GM12875 (cell line): Measurements from ENCODE around the gene ARAP1.

ENCODE experiments used
- H3K4me3 ChIP-seq: one replicate; pipeline ENCODE4 v1.5.1; 2011; ENCODE audit warnings: low read depth, low read length, control low read depth
- TF ChIP-seq, protein P1 (sequence below): IDR thresholded peaks from 2 replicates; pipeline ENCODE4 v1.5.1; 2011; ENCODE audit warnings: low read depth, mild to moderate bottlenecking, control low read depth, inconsistent platforms, low read length, moderate library complexity, borderline replicate concordance; ENCODE audit not compliant: insufficient read depth

The ARAP1 gene

DNA sequence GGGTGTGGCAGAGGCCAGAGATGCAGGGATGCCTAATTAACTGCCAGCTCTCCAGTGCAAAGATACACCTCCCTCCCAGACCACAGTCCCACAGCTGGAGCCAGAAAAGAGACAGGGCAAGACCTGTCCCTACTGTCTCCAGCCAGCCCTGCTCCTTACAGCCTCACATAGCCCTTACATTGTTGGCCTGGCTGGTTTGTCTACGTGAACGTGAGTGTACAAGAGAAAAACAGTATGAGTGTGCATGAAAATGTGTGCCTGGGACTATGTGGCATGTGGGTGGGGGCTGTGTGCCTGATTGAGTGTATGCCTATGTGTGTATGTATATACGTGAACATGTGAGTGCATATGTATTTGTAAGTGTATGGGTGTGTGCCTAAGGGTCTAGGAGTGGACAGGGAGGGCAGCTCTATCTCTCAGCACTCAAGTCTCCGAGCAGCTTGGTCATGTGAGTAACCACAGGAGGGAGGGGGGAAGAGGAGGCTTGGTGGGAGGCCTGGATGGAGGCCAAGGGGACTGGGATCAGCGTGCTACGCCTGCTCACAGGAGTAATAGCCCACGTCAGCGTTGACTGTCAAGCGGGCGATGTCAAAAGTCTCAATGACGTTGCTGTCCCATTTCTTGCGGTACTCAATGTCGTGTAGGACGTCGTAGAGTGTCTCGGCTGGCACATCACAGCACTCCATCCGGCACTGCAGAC is 6.6 kb upstream of the ARAP1 start:
- no peak overlapping the region for H3K4me3 ChIP-seq
- TF ChIP-seq, protein P1, sequence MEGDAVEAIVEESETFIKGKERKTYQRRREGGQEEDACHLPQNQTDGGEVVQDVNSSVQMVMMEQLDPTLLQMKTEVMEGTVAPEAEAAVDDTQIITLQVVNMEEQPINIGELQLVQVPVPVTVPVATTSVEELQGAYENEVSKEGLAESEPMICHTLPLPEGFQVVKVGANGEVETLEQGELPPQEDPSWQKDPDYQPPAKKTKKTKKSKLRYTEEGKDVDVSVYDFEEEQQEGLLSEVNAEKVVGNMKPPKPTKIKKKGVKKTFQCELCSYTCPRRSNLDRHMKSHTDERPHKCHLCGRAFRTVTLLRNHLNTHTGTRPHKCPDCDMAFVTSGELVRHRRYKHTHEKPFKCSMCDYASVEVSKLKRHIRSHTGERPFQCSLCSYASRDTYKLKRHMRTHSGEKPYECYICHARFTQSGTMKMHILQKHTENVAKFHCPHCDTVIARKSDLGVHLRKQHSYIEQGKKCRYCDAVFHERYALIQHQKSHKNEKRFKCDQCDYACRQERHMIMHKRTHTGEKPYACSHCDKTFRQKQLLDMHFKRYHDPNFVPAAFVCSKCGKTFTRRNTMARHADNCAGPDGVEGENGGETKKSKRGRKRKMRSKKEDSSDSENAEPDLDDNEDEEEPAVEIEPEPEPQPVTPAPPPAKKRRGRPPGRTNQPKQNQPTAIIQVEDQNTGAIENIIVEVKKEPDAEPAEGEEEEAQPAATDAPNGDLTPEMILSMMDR: no peak

DNA sequence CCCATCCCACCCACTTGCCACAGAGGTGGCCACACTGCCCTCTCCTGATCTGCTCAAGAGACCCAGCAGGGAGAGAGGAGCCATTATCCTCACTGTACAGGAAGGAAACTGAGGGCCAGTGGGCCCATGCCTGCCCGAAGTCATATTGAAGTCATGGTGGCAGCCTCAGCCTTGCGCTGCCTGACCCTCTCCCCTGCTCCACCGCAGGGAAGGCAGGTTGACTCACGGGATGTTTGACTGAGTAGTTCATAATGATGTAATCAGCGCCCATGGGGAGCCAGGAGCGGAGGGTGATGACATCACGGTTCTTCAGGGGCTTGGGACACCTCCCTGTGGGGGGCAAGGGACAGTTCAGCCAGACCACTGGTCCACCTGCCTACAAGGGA is 6.1 kb upstream of the ARAP1 start:
- H3K4me3 ChIP-seq: no peak overlapping the region
- TF ChIP-seq, protein P1: no peak

DNA sequence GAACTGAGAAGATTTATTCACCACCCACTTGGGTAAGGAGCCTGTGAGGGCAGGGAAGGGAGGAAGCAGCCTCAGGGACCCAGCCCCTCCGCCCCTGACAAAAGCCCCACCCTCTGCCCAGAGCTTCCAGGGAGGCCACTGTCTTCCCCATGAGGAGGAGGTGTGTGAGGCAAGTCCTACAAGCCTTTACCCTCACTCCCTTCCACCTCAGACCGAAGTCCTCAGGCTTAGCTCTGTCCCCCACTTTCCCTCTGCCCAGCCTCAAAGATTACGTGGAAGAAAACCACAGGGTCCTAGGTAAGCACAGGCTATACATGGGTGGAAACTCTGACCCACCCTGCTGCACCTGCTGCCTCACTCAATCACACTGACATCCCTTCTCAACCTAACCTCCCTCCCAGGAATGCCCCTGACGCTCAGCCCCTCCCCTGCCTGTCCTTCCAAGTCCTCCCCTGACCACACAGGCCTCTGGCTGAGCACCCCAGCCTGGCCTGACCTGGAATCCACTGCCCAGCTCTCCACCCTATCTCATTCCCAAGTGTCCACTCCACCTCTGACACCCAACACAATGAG is 3.6 kb upstream of the ARAP1 start:
- TF ChIP-seq, protein P1: no peak
- H3K4me3 ChIP-seq: no peak overlapping the region

DNA sequence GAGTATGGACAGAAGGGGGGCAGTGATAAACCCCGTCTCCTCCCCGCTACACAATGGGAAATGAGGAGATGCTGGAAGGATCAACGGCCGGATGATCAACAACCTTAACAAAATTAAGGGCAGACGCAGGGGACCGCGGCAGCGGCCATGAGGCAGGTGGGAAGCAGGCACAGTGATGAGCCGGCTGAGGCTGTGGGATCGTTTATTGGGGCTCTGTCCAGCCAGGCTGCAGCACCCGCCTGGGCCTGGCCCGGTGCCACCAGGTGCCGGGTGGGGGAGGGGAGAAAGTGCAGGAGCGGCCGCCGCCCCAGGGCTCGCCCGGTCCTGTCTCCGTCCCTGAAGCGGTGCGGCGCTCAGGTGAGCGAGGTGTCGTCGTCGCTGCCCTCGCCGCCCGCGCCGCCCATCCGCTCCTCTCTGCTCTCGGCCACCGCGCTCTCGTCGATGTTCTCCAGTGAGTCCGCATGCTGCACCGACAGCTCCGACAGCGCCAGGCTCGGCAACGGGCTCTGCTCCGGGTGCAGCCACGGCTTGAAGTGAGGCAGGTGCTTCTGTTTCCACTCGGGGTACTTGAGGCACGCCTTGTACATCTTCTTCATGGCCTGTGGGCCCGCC is 2.4 kb upstream of the ARAP1 start:
- no peak overlapping the region for H3K4me3 ChIP-seq
- TF ChIP-seq, protein P1: no peak

DNA sequence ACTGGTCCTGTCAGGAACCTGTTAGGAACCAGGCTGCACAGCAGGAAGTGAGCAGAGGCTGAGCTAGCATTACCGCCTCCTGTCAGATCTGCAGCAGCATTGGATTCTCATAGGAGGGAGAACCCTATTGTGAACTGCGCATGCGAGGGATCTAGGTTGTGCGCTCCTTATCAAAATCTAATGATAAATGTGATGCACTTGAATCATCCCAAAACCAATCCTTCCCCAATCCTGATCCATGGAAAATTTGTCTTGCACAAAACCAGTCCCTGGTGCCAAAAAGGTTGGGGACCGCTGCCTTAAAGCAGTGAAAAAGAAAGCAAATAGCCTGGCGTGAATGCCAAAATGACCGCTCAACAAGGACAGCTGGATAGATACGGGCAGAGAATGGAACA is 1.9 kb upstream of the ARAP1 start:
- TF ChIP-seq, protein P1: no peak
- no peak overlapping the region for H3K4me3 ChIP-seq

DNA sequence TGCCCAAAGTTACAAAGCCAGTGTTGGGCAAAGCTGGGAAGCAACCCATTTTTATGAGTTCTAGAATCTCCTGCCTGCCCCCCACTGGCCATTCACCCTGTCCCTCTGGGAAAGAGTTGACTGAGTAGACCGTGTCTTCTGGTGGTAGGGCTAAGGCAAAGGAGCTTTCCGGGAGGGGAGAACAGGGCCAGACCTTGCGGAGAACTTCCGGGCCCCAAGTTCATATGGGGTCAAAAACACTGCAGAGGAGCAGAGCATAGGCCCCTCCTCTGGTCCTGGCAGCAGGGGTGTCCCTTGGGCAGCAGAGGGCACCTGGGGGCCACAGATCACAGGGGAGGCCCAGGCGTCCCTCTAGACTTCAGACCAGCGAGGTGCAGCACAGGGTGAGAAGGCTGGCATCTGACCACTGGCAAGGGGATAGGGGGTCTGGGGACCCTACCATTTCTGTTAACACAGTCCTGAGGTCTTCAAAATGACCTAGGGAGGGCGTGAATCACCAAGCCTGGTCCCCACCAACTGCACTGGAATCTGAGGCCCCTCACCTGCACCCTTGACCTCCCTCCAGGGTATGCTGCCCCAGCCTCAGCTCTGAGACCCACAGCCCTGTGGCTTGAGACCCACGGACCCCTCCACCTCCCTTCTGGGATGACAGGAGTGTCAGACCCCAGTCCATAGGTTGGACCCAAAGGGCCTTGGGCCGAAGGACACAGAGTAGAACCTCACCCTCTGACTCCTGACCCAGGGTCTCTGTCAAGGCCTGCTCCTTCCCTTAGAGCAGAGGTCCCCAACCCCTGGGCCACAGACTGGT is 1.3 kb upstream of the ARAP1 start:
- TF ChIP-seq, protein P1: no peak

More for the DNA sequence above, 1.3 kb upstream of the ARAP1 start:
- no peak overlapping the region for H3K4me3 ChIP-seq
